ENCODE results near the gene CCDC198. TPM values are rescaled to one million over a fixed set of nuclear protein-coding genes. Genes with fewer than 3 reads are reported as not detected.

CCDC198 gene
- polyA plus RNA-seq, 2 donors: not detected

Other genes with a start within 250 kb of the CCDC198 start
- gene EXOC5, start 225.0 kb downstream of the CCDC198 start, polyA plus RNA-seq: 1 to 10 TPM; 5.9 to 8.9 TPM
- 10 to 100 TPM in 1 of 2 donors, 1 to 10 TPM in 1; 4.7 to 14.3 TPM for gene AP5M1, start 224.9 kb downstream of the CCDC198 start, polyA plus RNA-seq
- gene NAA30, start 103.3 kb downstream of the CCDC198 start, polyA plus RNA-seq: 1 to 10 TPM; 2.4 to 4.5 TPM

Data from esophagus (tissue), 2 donors.